C4-2B (cell line): ENCODE measurements around the gene SOX6.
"Not testable (repeated sequence)": the region's sequence is repeated elsewhere in the genome, so short reads cannot be mapped to it uniquely, and the experiment has no call there.

Source experiments
- H3K27ac ChIP-seq: fragments of 450-650 bp; 2 replicates; pipeline ENCODE4 v1.5.1; 2017
- CTCF ChIP-seq: fragments of 450-650 bp; conservative IDR thresholded peaks from 2 replicates; pipeline ENCODE4 v1.5.1; 2017; ENCODE audit warnings: mild to moderate bottlenecking
- ZFX ChIP-seq: fragments of 450-650 bp; IDR thresholded peaks from 2 replicates; pipeline ENCODE4 v1.6.1; 2017

The SOX6 gene

GRCh38 chr11:16394947-16395346 is 38.6 kb upstream of the SOX6 start:
- TF ChIP-seq CTCF: no peak
- TF ChIP-seq ZFX: no peak
- H3K27ac ChIP-seq: no peak overlapping the region

- no peak overlapping the region for H3K27ac ChIP-seq
- TF ChIP-seq CTCF (no peak), ZFX (no peak)
These were observed 37.0 kb upstream of the SOX6 start for GRCh38 chr11:16393340-16393739.

- H3K27ac ChIP-seq: no peak overlapping the region
- TF ChIP-seq CTCF (no peak), ZFX (no peak)
These were observed 36.3 kb upstream of the SOX6 start for GRCh38 chr11:16392616-16393015.

GRCh38 chr11:16390826-16391225 is 34.5 kb upstream of the SOX6 start:
- H3K27ac ChIP-seq: not testable (repeated sequence)

GRCh38 chr11:16385099-16385498 is 28.8 kb upstream of the SOX6 start:
- TF ChIP-seq ZFX (no peak), CTCF (no peak)
- no peak overlapping the region for H3K27ac ChIP-seq

GRCh38 chr11:16382638-16383380 is 26.5 kb upstream of the SOX6 start:
- H3K27ac ChIP-seq: no peak overlapping the region
- no peak for TF ChIP-seq ZFX
- TF ChIP-seq CTCF: no peak

GRCh38 chr11:16382186-16382585 is 25.8 kb upstream of the SOX6 start:
- H3K27ac ChIP-seq: no peak overlapping the region
- TF ChIP-seq ZFX (no peak), CTCF (no peak)

GRCh38 chr11:16380941-16381568 is 24.7 kb upstream of the SOX6 start:
- no peak overlapping the region for H3K27ac ChIP-seq
- TF ChIP-seq CTCF (no peak), ZFX (no peak)
